NCI-H128 (cell line): ENCODE data around the gene ZFYVE26.
"Not testable (repeated sequence)": the region's sequence is repeated elsewhere in the genome, so short reads cannot be mapped to it uniquely, and the experiment has no call there.

Experiments used
- DNase-seq: peaks from one replicate; lab custom pipeline; 2025; ENCODE audit not compliant: unreplicated experiment; lab: John Stamatoyannopoulos, UW

Gene ZFYVE26

GRCh38 chr14:67717048-67717447, 99.3 kb downstream of the ZFYVE26 start:
- DNase-seq, result no peak

- no peak for DNase-seq
These were observed 106.2 kb downstream of the ZFYVE26 start for GRCh38 chr14:67710209-67710608.

- DNase-seq, result not testable (repeated sequence)
These were observed 106.6 kb downstream of the ZFYVE26 start for GRCh38 chr14:67709796-67710195.

GRCh38 chr14:67709346-67709745, 107.0 kb downstream of the ZFYVE26 start:
- DNase-seq, result not testable (repeated sequence)

DNA sequence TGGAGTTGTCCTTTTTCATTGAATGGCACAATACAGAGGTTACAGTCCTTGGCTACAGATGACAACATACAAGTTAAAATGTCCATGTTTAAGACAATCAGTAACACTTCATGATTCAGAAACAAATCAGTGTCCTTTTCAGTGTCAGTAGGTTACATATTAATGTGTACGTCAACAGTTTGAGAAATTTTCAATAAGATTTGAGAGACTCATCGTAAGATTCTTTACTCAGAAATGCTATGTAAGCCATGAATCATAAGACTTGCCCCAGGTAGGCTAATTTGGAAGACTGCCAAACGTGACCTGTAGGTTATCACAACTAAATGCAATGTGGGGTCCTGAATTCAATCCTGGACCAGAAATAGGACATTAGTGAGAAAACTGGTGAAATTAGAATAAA, 111.2 kb downstream of the ZFYVE26 start:
- DNase-seq, result no peak

DNA sequence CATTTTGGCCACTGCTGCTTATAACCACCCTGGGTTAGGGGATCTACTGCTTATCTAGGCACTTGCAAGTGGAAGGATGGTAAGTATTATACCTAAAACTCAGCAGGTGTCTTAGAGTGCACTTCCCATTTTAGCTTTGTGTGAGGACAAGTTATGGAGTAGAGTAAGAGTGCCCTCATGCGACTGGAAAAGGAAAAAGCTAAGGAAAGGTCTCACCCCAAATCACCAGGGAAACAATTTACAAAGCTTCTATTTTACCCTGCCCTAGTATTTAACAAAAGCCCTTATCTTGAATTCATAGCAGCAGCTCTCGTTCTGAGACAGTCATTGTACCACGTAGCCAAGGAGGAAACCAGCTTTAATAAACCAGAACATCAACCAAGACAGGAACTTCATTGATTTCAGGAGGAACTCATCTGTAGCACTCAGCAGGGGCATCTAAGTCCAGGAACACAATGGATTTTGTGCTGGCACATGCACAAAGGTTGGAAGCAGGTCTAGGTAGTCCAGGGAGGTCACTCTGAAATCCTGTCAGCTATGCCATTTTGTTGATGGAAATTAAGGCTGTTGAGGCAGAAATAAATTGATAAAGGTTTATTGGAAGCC, 111.8 kb downstream of the ZFYVE26 start:
- DNase-seq, result peak; percentile 34

GRCh38 chr14:67703997-67704396, 112.4 kb downstream of the ZFYVE26 start:
- no peak for DNase-seq

GRCh38 chr14:67701492-67701891, 114.9 kb downstream of the ZFYVE26 start, which contains the start of gene RDH12:
Gene RDH12, plus strand, starts transcription at chr14:67701886. Its CDS starts 20,757 bp downstream, at chr14:67722643.
- not testable (repeated sequence) for DNase-seq

DNA sequence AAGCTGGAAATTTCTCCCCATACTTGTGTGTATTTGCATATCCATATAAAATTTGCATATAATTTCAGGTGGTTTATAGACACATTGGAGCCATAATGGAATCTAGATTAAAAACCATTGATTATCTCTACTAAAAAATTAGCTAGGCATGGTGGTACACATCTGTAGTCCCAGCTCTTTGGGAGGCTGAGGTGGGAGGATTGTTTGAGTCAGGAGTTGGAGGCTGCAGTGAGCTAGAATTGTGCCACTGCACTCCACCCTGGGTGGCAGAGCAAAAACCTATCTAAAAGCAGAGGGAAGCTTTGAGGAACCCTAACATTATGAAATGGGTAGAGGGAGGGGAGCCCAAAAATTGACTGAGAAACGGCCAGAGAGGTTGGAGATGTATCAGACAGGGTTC, 118.2 kb downstream of the ZFYVE26 start:
- DNase-seq, result no peak

DNA sequence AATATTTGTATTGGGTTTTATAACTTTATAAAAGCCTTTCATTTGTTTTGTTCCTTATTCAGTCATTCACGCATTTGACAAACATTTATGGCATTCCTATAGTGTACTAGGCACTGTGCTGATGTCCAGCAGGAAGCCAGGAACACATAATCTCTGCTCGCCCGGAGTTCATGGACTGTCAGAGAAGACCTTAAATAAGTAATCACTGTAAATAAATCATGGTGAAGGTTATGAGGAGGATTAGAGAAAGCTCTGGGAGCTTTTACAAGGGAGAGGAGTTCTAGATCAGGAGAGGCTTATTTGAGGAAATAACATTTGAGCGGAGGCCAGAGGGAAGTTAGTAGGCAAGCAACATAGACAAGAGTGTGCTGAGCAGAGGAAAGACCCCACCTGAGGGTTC, 119.4 kb downstream of the ZFYVE26 start:
- DNase-seq, result no peak
